Endothelial cell of umbilical vein (primary cell): ENCODE results near the gene USH2A. TPM values are rescaled to one million over a fixed set of nuclear protein-coding genes. Genes with fewer than 3 reads are reported as not detected.

Source experiments
- BruUV-seq: library from RNA; stranded (reverse); fragments of 400-500 nt; replicated peaks from 2 replicates; lab custom pipeline; 2021; lab: Mats Ljungman, UMichigan
- CTCF ChIA-PET: fragments of 300-600, 350-600 bp; sonication (Branson Sonifier 250); formaldehyde crosslinking; loops from one replicate; lab custom pipeline; 2021; ENCODE audit warnings: antibody characterized with exemption, inconsistent platforms; lab: Charles Lee
- POLR2A ChIA-PET: fragments of 300-600, 350-600 bp; sonication (Branson Sonifier 250); formaldehyde crosslinking; loops from one replicate; lab custom pipeline; 2021; ENCODE audit warnings: antibody characterized with exemption, inconsistent platforms; lab: Charles Lee
- DNase-seq: peaks from one replicate; pipeline ENCODE4 v3.0.0-alpha.2; 2011; ENCODE audit warnings: low read depth, low spot score
- FAIRE-seq: peaks from 2 replicates; lab custom pipeline; 2011; peaks lifted over from hg19 to GRCh38; lab: Jason Lieb, UNC
- H2AFZ ChIP-seq: 2 replicates; pipeline ENCODE4 v1.6.0; 2012; ENCODE audit warnings: low read depth, low read length, control low read depth, inconsistent platforms
- H3K27ac ChIP-seq: 2 replicates; pipeline ENCODE4 v1.5.1; 2011; ENCODE audit warnings: low read depth, mild to moderate bottlenecking, control low read depth, low read length, moderate library complexity; ENCODE audit not compliant: insufficient read depth
- H3K27me3 ChIP-seq, 2 experiments: 2 replicates each; pipeline versions ENCODE4 v1.6.0 to v1.6.1; 2011; ENCODE audit warnings: low read length in 2 of 2, mixed read lengths in 1 of 2; ENCODE audit not compliant: control insufficient read depth in 2 of 2, insufficient read depth in 2 of 2
- H3K36me3 ChIP-seq, 2 experiments: 2 replicates in 1 of 2; 3 replicates in 1 of 2; pipeline ENCODE4 v1.5.1; 2011; ENCODE audit warnings: low read length in 2 of 2, mild to moderate bottlenecking in 1 of 2, moderate library complexity in 1 of 2; ENCODE audit not compliant: control insufficient read depth in 2 of 2, insufficient read depth in 2 of 2; ENCODE audit errors: extremely low read depth in 1 of 2
- H3K4me1 ChIP-seq: 3 replicates; pipeline ENCODE4 v1.5.1; 2011; ENCODE audit warnings: mild to moderate bottlenecking, low read length; ENCODE audit not compliant: control insufficient read depth, insufficient read depth; ENCODE audit errors: extremely low read depth
- H3K4me2 ChIP-seq: 2 replicates; pipeline ENCODE4 v1.6.1; 2011; ENCODE audit warnings: low read length, control low read depth, mixed read lengths; ENCODE audit not compliant: insufficient read depth
- H3K4me3 ChIP-seq, 3 experiments: fragments of 200-600 bp in 1 of 3; sonication (generic), shearing (Covaris generic) in 1 of 3; replicated peaks in 1 of 3; 2 replicates each; pipeline ENCODE4 v1.5.1; 2011 to 2016; ENCODE audit warnings: control low read depth in 3 of 3, low read length in 3 of 3, mild to moderate bottlenecking in 2 of 3, inconsistent platforms in 1 of 3, low read depth in 1 of 3, moderate library complexity in 1 of 3; ENCODE audit not compliant: insufficient read depth in 1 of 3
- H3K79me2 ChIP-seq: 2 replicates; pipeline ENCODE4 v1.6.0; 2012; ENCODE audit warnings: low read length, inconsistent platforms; ENCODE audit not compliant: control insufficient read depth, insufficient read depth
- H3K9ac ChIP-seq: replicated peaks from 2 replicates; pipeline ENCODE3; 2011; ENCODE audit warnings: low read length, control low read depth; ENCODE audit not compliant: insufficient read depth; ENCODE audit errors: extremely low read depth
- H3K9me1 ChIP-seq: replicated peaks from 3 replicates; pipeline ENCODE4 v1.6.0; 2011; ENCODE audit warnings: mild to moderate bottlenecking, low read length; ENCODE audit not compliant: control insufficient read depth, insufficient read depth; ENCODE audit errors: extremely low read depth
- H3K9me3 ChIP-seq: replicated peaks from 2 replicates; pipeline ENCODE4 v1.5.1; 2012; ENCODE audit warnings: low read length, inconsistent platforms; ENCODE audit not compliant: control insufficient read depth, insufficient read depth
- H4K20me1 ChIP-seq: replicated peaks from 2 replicates; pipeline ENCODE3; 2011; ENCODE audit warnings: mild to moderate bottlenecking, low read length; ENCODE audit not compliant: control insufficient read depth, insufficient read depth; ENCODE audit errors: extremely low read depth
- EZH2 ChIP-seq: IDR thresholded peaks from 2 replicates; pipeline ENCODE4 v1.6.1; 2012; ENCODE audit warnings: borderline replicate concordance, low read depth, mild to moderate bottlenecking, moderate library complexity, low read length, inconsistent platforms; ENCODE audit not compliant: severe bottlenecking
- FOS ChIP-seq: IDR thresholded peaks from 2 replicates; pipeline ENCODE4 v1.6.1; 2011; ENCODE audit warnings: mild to moderate bottlenecking, low read length, moderate library complexity, borderline replicate concordance; ENCODE audit not compliant: insufficient read depth
- GATA2 ChIP-seq: IDR thresholded peaks from 2 replicates; pipeline ENCODE4 v1.7.0; 2011; ENCODE audit warnings: low read depth, mild to moderate bottlenecking, moderate library complexity, mixed read lengths, low read length; ENCODE audit not compliant: insufficient read length, insufficient read depth
- JUN ChIP-seq: IDR thresholded peaks from 2 replicates; pipeline ENCODE4 v1.6.1; 2011; ENCODE audit warnings: borderline replicate concordance, low read depth; ENCODE audit not compliant: insufficient read length, insufficient read depth
- MYC ChIP-seq: IDR thresholded peaks from one replicate; pipeline ENCODE4 v1.6.1; 2011; ENCODE audit warnings: mild to moderate bottlenecking, low read depth, low read length
- POLR2A ChIP-seq: IDR thresholded peaks from 2 replicates; pipeline ENCODE4 v1.6.1; 2012; ENCODE audit warnings: low read depth, mild to moderate bottlenecking, control low read depth, low read length
- POLR2AphosphoS5 ChIP-seq: IDR thresholded peaks from 2 replicates; pipeline ENCODE4 v1.6.1; 2012; ENCODE audit warnings: low read depth, mild to moderate bottlenecking, control low read depth, low read length, moderate library complexity; ENCODE audit not compliant: insufficient read depth
- dilution Hi-C: fragments of 300-500 bp; cut with MboI; formaldehyde crosslinking; loops from one replicate; pipeline ENCODE4 v1.15.0; 2019; ENCODE audit warnings: low sequenced_read_pairs; ENCODE audit not compliant: extremely low pct_ligation_motif_present
- intact Hi-C: fragments of 100-400 bp; cut with micrococcal nuclease; formaldehyde crosslinking; loops from one replicate; pipeline ENCODE4 v1.10.0; 2022
- polyA plus RNA-seq, 4 experiments: library from polyadenylated mRNA; depleted of rRNA in 3 of 4; stranded (reverse) in 3 of 4; unstranded in 1 of 4; fragments of >200 nt; gene quantifications; 2 replicates each; pipeline versions ENCODE4 v1.2.1 to v1.2.3, GENCODE V29; 2011 to 2012; ENCODE audit warnings: missing spikeins in 1 of 4
- total RNA-seq: library from RNA; stranded (reverse); gene quantifications from 2 replicates; pipeline ENCODE4 v1.2.3, GENCODE V29; 2021
- TF ChIP-seq, protein P1 (sequence below), 2 donors: IDR thresholded peaks; 1 replicate in 1 of 2; 2 replicates in 1 of 2; pipeline ENCODE4 v1.5.1; 2011; ENCODE audit warnings: low read length in 2 of 2, mild to moderate bottlenecking in 2 of 2, moderate library complexity in 2 of 2, control low read depth in 1 of 2, inconsistent platforms in 1 of 2, low read depth in 1 of 2; ENCODE audit not compliant: insufficient read depth in 1 of 2; ENCODE audit errors: extremely low read depth in 1 of 2
- TF ChIP-seq, protein P2 (sequence below): IDR thresholded peaks from 2 replicates; pipeline ENCODE4 v1.6.1; 2011; ENCODE audit not compliant: insufficient read depth, insufficient read length

USH2A gene
- total and polyA plus RNA-seq, 2 donors (not counting 3 experiments of a cell fraction or from before 2014, with no cell fraction given) = not detected

DNA sequence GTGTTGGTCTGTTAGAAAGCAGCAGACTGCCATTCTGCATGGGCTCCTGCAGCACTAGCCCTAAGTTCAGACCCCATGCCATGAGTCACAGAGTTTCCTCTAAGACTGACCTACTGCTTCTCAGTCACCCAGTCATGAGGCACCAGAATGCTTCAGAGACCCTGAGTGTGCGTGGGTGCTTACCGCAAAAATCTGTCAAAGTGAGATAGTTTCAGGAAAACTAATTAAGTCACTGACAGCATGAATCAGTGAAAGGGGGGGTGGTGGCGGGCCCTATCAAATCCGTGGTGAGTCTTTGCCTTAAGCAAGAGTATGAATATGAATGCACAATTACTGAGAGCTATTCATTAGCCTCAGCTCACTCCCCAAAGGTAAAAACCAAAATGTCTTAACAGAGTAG lies 758.0 kb downstream of the USH2A start:
- no TSS peak for BruUV-seq
- no peak overlapping the region for H2AFZ ChIP-seq
- intact Hi-C loops (no loop called here), dilution Hi-C loops (no loop called here)
- no peak overlapping the region for H3K4me3 ChIP-seq
- DNase-seq (no peak), FAIRE-seq (no peak)
- H3K27me3 ChIP-seq = no peaks in the 10 kb centered on the region
- no peak overlapping the region for H3K4me2 ChIP-seq
- H3K9me3 ChIP-seq = no peaks in the 10 kb centered on the region
- no peak overlapping the region for H3K27ac ChIP-seq
- CTCF ChIA-PET = no interaction called here
- no peaks in the 10 kb centered on the region for H3K79me2 ChIP-seq
- TF ChIP-seq POLR2A (no peak), GATA2 (no peak), FOS (no peak), POLR2AphosphoS5 (no peak), EZH2 (no peak), JUN (no peak), MYC (no peak)
- TF ChIP-seq, protein P1, sequence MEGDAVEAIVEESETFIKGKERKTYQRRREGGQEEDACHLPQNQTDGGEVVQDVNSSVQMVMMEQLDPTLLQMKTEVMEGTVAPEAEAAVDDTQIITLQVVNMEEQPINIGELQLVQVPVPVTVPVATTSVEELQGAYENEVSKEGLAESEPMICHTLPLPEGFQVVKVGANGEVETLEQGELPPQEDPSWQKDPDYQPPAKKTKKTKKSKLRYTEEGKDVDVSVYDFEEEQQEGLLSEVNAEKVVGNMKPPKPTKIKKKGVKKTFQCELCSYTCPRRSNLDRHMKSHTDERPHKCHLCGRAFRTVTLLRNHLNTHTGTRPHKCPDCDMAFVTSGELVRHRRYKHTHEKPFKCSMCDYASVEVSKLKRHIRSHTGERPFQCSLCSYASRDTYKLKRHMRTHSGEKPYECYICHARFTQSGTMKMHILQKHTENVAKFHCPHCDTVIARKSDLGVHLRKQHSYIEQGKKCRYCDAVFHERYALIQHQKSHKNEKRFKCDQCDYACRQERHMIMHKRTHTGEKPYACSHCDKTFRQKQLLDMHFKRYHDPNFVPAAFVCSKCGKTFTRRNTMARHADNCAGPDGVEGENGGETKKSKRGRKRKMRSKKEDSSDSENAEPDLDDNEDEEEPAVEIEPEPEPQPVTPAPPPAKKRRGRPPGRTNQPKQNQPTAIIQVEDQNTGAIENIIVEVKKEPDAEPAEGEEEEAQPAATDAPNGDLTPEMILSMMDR (IDR thresholded peaks at IDR 0.05; ENCODE audit: extremely low read depth in 1 of 2, insufficient read depth in 1 of 2, low read depth in 1 of 2, low read length in 2 of 2) = no peak
- TF ChIP-seq, protein P2, sequence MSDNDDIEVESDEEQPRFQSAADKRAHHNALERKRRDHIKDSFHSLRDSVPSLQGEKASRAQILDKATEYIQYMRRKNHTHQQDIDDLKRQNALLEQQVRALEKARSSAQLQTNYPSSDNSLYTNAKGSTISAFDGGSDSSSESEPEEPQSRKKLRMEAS = no peak
- H3K9me1 ChIP-seq = no peaks in the 10 kb centered on the region
- H3K4me1 ChIP-seq = no peaks in the 10 kb centered on the region
- POLR2A ChIA-PET = no interaction called here
- H4K20me1 ChIP-seq = no peaks in the 10 kb centered on the region
- no peaks in the 10 kb centered on the region for H3K36me3 ChIP-seq
- no peak overlapping the region for H3K9ac ChIP-seq
